Activated CD8-positive, alpha-beta T cell treated with anti-CD3 and anti-CD28 coated beads for 36 hours (primary cell): Measurements from ENCODE around the gene RIMBP2. TPM values are rescaled to one million over a fixed set of nuclear protein-coding genes. Genes with fewer than 3 reads are reported as not detected.

Experiments used
- ATAC-seq: fragments of 200-7000 bp; cut with Tn5 transposase; one replicate; pipeline ENCODE4 v1.10.0; 2021; ENCODE audit warnings: mild to moderate bottlenecking, moderate library complexity
- CTCF ChIA-PET: fragments of 350-600 bp; sonication (Branson Sonifier 250); formaldehyde crosslinking; loops from one replicate; lab custom pipeline; 2021; ENCODE audit warnings: antibody characterized with exemption; lab: Charles Lee
- POLR2A ChIA-PET: fragments of 350-600 bp; sonication (Branson Sonifier 250); formaldehyde crosslinking; loops from one replicate; lab custom pipeline; 2021; ENCODE audit warnings: antibody characterized with exemption; lab: Charles Lee
- DNase-seq: peaks from one replicate; pipeline ENCODE4 v3.0.0-alpha.2; 2020
- H3K27ac Mint-ChIP-seq: one replicate; pipeline ENCODE4 v1.8.0; 2021; ENCODE audit warnings: mild to moderate bottlenecking, mixed read lengths
- H3K27me3 Mint-ChIP-seq: one replicate; pipeline ENCODE4 v1.8.0; 2021; ENCODE audit warnings: mixed read lengths
- H3K36me3 Mint-ChIP-seq: one replicate; pipeline ENCODE4 v1.8.0; 2021; ENCODE audit warnings: low read depth, mixed read lengths
- H3K4me1 Mint-ChIP-seq: one replicate; pipeline ENCODE4 v1.8.0; 2021; ENCODE audit warnings: low read depth, mixed read lengths
- H3K4me3 Mint-ChIP-seq: one replicate; pipeline ENCODE4 v1.8.0; 2021; ENCODE audit warnings: mild to moderate bottlenecking, moderate library complexity, mixed read lengths
- H3K9me3 Mint-ChIP-seq: one replicate; pipeline ENCODE4 v1.8.0; 2021; ENCODE audit warnings: mixed read lengths
- intact Hi-C: fragments of 100-400 bp; cut with micrococcal nuclease; formaldehyde crosslinking; loops from one replicate; pipeline ENCODE4 v1.10.0; 2022
- total RNA-seq, 2 experiments: library from RNA; stranded (reverse); gene quantifications; one replicate each; pipeline ENCODE4 v1.2.3, GENCODE V29; 2021
- TF ChIP-seq, protein P1 (sequence below): fragments of 200-600 bp; IDR thresholded peaks from one replicate; pipeline ENCODE4 v1.8.0; 2022; ENCODE audit warnings: antibody characterized with exemption, mild to moderate bottlenecking

Gene RIMBP2
- total RNA-seq, 2 experiments from 2014 or later, result not detected

DNA sequence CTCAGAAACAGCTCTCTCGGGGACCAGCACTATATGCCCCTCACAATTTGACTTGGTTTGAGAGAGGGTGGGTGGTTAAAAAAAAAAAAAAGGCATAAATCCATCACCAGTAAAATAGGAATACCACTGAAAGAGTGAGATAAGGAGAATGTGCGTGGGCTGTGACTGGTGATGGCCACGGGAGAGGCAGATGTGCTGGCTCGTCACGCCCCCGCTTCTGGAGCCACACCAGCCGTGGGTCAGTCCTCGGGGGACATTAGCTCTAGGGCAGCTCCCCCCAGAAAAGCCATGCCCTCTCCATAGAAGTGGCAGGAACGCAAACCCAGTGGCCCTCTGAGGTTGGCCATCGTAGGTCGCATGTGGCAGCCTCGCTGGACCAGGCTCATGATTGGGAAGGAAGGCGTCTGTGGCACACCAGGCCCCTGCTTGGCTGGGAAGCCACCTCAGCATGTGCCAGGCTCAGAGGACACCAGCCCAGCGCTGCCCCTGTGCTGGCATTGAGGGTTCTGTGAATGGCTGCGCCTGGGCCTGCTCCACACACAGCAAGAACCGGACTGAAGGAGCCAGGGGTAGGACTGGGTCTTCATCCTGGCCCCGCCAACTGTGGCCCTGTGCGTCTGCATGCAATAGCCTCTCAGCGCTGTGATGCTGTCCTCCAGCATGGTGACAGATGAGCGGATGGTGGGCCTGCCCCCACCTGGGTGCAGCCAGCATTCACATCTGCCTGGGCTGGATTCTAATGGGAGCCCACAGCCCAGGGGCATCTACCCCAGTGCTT, 267.9 kb downstream of the RIMBP2 start:
- H3K27me3 Mint-ChIP-seq, result no peaks in the 10 kb centered on the region
- TF ChIP-seq, protein P1, sequence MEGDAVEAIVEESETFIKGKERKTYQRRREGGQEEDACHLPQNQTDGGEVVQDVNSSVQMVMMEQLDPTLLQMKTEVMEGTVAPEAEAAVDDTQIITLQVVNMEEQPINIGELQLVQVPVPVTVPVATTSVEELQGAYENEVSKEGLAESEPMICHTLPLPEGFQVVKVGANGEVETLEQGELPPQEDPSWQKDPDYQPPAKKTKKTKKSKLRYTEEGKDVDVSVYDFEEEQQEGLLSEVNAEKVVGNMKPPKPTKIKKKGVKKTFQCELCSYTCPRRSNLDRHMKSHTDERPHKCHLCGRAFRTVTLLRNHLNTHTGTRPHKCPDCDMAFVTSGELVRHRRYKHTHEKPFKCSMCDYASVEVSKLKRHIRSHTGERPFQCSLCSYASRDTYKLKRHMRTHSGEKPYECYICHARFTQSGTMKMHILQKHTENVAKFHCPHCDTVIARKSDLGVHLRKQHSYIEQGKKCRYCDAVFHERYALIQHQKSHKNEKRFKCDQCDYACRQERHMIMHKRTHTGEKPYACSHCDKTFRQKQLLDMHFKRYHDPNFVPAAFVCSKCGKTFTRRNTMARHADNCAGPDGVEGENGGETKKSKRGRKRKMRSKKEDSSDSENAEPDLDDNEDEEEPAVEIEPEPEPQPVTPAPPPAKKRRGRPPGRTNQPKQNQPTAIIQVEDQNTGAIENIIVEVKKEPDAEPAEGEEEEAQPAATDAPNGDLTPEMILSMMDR, result no peak
- ATAC-seq (no peak), DNase-seq (no peak)
- intact Hi-C loops, result no loop called here
- H3K4me3 Mint-ChIP-seq, result no peak overlapping the region
- POLR2A ChIA-PET, result no interaction called here
- no peaks in the 10 kb centered on the region for H3K36me3 Mint-ChIP-seq
- no peaks in the 10 kb centered on the region for H3K9me3 Mint-ChIP-seq
- no peak overlapping the region for H3K27ac Mint-ChIP-seq
- no peaks in the 10 kb centered on the region for H3K4me1 Mint-ChIP-seq
- CTCF ChIA-PET, result no interaction called here

DNA sequence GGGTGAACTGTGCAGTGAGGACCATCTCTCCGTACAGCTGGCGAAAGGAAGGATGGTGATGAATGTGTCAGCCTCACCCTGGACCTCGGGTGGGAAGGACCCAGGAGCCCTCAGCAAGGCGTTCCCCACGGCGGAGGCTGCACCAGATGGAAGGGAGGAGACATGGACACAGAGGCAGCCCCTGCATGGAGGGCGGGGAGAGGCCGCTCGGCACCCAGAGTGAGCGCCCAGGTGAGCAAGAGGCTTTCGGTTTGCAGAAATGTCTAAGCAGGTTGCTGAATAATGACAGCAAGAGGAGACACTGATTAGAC, 268.5 kb downstream of the RIMBP2 start:
- no peaks in the 10 kb centered on the region for H3K36me3 Mint-ChIP-seq
- no peaks in the 10 kb centered on the region for H3K4me1 Mint-ChIP-seq
- ChIA-PET CTCF (no interaction called here), POLR2A (no interaction called here)
- ATAC-seq, result no peak
- intact Hi-C loops, result no loop called here
- TF ChIP-seq, protein P1, result no peak
- H3K27ac Mint-ChIP-seq, result no peak overlapping the region
- H3K4me3 Mint-ChIP-seq, result no peak overlapping the region
- no peaks in the 10 kb centered on the region for H3K27me3 Mint-ChIP-seq
- no peak for DNase-seq
- H3K9me3 Mint-ChIP-seq, result no peaks in the 10 kb centered on the region

DNA sequence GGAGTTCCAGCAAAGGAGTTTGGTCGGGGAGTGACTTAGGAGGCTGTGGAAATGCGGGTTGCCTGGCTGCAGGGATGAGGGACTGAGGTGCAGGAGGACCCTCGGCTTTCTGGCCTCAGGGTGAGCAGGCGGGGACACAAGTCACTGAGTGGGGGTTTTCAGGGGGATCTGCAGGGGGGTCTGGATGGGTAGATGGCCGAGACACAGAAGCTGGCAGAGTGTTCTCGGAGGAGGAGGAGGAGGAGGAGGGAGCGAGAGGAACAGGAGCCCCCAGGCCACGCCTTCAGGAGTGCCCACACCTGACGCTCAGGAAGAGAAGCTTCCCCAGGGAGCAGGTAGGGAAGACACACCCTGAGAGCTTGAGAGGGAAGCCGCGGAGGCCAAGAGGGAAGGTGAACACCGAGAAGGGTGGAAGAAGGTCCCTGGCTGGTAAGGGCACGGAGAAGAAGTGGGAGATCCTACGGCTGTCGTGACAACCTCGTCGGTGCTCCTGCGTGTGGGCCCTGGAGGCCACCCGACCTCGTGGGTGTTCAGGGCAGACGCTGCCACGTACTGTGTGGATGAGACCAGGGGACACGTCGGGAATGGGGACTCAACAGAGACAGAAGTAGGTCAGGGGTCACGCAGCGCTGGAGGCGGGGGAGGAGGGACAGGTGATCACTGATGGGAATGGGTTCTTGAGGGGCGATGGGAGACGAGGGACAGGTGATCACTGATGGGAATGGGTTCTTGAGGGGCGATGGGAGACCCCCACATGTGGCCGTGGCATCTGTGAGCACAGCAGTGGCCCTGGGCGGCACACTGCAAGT, 269.0 kb downstream of the RIMBP2 start:
- TF ChIP-seq, protein P1, result no peak
- Mint-ChIP-seq H3K36me3 (no peaks in the 10 kb centered on the region), H3K9me3 (no peaks in the 10 kb centered on the region), H3K27ac (no peak overlapping the region), H3K27me3 (no peaks in the 10 kb centered on the region), H3K4me3 (no peak overlapping the region), H3K4me1 (no peaks in the 10 kb centered on the region)
- DNase-seq, result no peak
- CTCF ChIA-PET, result no interaction called here
- intact Hi-C loops, result no loop called here
- POLR2A ChIA-PET, result no interaction called here
- no peak for ATAC-seq

DNA sequence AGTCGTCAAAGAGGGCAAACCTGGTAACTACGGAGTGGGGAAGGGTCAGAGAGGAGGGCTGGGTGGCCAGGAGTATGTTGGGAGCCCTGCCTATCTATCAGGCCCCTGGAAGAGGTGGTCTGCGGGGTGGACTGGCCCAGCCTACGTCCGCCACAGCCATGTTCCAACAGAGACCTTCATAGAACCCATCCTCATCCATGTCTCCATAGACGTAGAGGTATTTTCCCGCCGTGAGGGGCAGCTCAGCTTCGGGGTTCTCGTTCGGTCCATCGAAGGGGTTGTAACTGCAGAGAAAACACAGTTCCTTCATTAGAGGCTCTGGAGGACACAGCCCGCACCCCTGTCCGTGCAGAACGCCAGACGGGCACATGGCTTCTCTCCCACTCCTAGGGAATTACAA, 271.1 kb downstream of the RIMBP2 start:
- Mint-ChIP-seq H3K9me3 (no peaks in the 10 kb centered on the region), H3K4me3 (no peak overlapping the region), H3K4me1 (no peaks in the 10 kb centered on the region), H3K27me3 (no peaks in the 10 kb centered on the region), H3K36me3 (no peaks in the 10 kb centered on the region), H3K27ac (no peak overlapping the region)
- TF ChIP-seq, protein P1, result no peak
- DNase-seq (no peak), ATAC-seq (no peak)
- POLR2A ChIA-PET, result no interaction called here
- CTCF ChIA-PET, result no interaction called here
- intact Hi-C loops, result no loop called here

DNA sequence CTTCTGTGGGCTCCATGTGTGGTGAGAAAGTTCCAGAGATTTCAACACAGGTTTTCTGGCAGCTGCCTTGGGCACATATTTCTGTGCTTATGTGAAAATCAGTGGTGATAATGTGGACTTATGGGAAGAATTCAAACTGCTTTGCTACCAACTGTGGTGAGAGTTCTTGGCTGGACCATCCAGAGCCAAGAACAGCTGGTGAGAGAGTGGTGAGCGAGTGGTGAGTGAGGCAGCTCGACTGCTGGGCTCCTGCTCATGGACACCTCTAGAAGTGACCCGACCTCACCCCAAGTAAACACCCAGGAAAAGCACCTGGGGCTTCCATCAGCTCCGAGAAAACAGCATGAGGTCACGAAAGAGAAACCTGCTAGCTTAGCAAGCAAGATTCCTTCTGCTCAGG, 272.0 kb downstream of the RIMBP2 start:
- ChIA-PET CTCF (no interaction called here), POLR2A (no interaction called here)
- H3K9me3 Mint-ChIP-seq, result peaks cover 2% of the 10 kb centered on the region
- no peak overlapping the region for H3K4me3 Mint-ChIP-seq
- TF ChIP-seq, protein P1, result no peak
- ATAC-seq (no peak), DNase-seq (no peak)
- no peaks in the 10 kb centered on the region for H3K4me1 Mint-ChIP-seq
- no peaks in the 10 kb centered on the region for H3K27me3 Mint-ChIP-seq
- no peak overlapping the region for H3K27ac Mint-ChIP-seq
- no peaks in the 10 kb centered on the region for H3K36me3 Mint-ChIP-seq
- intact Hi-C loops, result no loop called here
